Measurements from ENCODE around the gene BARX2.

The BARX2 gene

DNA sequence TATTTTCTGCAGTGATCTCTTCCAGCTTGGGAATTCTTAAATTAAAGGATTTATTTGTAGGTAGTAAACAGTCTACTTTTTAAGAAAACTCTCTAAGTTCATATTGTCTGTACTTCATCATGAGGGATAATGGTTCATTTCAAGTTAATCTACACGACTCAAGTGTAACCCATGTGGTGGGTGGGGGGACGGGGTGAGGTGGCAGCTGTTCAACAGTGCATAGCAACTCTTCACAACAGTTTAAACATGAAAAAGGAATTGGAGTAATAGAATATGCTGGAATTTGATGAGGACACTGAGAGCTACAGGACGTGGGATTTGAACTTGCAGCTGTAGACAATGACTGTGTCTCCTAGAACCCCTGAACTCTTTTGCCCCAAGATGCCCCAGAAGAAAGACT is 20.8 kb downstream of the BARX2 start:
- no peak overlapping the region for H3K4me3 ChIP-seq (ENCODE audit: low read length)
- TF ChIP-seq, protein P1, sequence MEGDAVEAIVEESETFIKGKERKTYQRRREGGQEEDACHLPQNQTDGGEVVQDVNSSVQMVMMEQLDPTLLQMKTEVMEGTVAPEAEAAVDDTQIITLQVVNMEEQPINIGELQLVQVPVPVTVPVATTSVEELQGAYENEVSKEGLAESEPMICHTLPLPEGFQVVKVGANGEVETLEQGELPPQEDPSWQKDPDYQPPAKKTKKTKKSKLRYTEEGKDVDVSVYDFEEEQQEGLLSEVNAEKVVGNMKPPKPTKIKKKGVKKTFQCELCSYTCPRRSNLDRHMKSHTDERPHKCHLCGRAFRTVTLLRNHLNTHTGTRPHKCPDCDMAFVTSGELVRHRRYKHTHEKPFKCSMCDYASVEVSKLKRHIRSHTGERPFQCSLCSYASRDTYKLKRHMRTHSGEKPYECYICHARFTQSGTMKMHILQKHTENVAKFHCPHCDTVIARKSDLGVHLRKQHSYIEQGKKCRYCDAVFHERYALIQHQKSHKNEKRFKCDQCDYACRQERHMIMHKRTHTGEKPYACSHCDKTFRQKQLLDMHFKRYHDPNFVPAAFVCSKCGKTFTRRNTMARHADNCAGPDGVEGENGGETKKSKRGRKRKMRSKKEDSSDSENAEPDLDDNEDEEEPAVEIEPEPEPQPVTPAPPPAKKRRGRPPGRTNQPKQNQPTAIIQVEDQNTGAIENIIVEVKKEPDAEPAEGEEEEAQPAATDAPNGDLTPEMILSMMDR (IDR thresholded peaks at IDR 0.05; ENCODE audit: insufficient read depth, low read depth, low read length, missing control alignments), result no peak
- DNase-seq (ENCODE audit: low read depth), result no peak

DNA sequence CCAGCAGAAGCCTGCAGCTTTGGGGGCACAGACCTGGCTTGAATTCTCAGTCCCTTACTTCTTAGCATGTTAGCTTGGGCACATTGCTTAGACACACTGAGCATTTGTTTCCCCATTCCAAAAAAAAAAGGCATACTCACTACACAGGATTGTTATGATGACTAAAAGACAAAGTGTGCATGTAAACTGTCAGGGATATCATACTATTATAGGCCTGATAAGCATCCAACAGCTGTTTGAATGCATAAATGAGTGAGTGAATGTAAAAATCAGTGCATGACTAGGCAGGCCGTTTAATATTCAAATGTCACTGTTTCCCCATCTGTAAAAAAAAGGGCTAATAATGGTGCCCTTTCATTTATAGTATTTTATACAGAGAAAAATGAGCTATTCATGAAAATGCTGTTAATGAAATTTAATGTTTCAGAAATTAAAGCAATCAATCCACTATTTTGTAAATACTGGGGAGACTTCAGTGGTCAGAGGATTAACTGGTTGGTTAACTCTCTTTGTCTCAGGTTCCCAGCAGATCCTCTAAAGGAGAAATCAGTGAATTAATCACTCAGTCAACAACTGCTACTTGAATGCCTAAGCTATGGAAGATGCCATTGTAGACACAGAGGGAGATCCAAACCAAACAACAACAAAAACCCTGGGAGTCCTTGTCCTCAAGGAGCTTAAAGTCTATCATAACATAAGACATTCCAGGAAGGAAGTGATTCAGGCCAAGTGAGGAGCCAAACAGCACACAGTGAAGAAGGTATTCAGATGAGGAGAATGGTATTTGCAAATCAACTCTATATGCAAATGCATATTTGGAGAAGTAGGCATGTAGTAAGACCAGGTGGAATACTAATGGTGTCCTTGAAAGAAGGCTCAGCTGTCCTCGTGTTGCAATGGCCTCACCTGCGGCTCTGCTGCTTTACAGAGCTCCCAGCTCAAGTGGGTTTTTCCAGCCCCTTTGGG is 26.8 kb downstream of the BARX2 start:
- TF ChIP-seq, protein P1 (IDR thresholded peaks at IDR 0.05; ENCODE audit: insufficient read depth, low read depth, low read length, missing control alignments), result no peak
- no peak overlapping the region for H3K4me3 ChIP-seq (ENCODE audit: low read length)
- peak; percentile 36 for DNase-seq (ENCODE audit: low read depth)

DNA sequence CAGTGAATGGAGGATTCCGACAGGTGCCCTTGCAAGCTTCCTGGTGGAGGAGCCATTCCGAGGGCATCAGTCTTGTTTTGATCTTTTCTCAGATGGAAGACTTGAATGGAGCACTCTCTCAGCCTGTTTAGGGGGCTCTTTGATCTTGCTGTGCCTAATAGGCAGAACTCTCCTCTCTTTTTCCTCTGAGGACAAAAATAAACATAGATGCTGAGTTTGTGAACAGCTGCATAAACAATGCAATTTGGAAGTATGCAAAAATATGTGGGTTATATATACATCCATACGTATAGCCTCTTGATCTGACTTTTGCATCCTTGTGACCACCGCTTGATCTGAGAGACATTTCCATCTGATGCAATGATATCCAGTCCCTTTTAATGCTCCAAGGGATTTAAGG is 29.1 kb downstream of the BARX2 start:
- no peak overlapping the region for H3K4me3 ChIP-seq (ENCODE audit: low read length)
- DNase-seq (ENCODE audit: low read depth), result no peak
- TF ChIP-seq, protein P1 (IDR thresholded peaks at IDR 0.05; ENCODE audit: insufficient read depth, low read depth, low read length, missing control alignments), result no peak

DNA sequence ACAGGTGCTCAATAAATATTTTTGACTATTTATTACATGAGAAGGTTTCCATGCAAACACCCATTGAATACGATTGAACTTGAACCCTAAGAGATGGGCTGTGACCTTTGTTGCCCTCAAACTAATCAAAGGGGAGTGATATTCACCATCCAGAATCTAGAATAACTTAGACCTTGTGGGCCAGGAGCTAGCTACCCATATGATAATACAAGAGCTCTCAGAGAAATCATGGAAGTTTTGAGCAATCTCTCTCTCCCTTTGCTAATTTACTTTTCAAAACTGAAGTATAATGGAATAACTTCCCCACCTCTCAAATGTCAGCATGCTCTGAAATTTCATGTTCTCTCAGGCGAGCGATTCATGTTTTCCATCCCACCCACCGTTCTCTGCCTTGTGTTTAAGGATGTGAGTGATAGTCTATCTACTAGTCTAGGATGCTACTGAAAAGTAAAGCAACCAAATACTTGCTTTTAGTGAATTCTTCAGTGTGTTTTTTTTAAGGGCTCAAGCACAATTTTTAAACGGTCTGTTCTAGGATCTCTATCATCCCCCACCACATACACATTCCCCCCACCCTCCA is 33.3 kb downstream of the BARX2 start:
- TF ChIP-seq, protein P1 (IDR thresholded peaks at IDR 0.05; ENCODE audit: insufficient read depth, low read depth, low read length, missing control alignments), result no peak
- no peak for DNase-seq (ENCODE audit: low read depth)
- H3K4me3 ChIP-seq (ENCODE audit: low read length), result no peak overlapping the region

DNA sequence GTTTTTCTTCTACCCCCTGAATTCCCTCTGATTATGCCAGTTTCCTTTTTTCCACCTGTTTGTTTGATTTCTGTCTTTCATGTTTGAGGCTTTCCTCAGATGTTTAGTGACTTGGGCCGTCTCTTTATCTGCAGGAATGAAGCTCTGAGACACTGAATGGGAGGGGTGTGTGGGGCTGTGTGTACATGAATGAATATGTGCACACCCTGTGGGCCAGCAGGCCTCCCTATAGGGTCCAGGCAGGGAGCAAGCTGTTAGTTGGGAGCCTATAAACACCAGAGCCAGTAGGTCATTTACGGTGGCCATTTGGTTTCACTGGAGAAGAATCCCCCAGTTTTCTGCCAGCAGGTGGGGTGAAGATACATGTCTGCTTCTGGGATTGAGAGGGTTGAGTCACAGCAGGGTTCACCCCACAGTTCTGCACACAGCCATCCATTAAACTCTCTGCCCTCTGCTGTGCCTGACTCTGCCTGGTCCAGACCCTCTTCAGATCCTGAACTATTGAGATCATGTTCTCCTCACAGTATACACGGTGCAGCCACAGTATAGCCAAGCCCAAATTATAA is 34.8 kb downstream of the BARX2 start:
- peak; percentile 46 for DNase-seq (ENCODE audit: low read depth)
- TF ChIP-seq, protein P1 (IDR thresholded peaks at IDR 0.05; ENCODE audit: insufficient read depth, low read depth, low read length, missing control alignments), result peak; percentile 12
- H3K4me3 ChIP-seq (ENCODE audit: low read length), result no peak overlapping the region

DNA sequence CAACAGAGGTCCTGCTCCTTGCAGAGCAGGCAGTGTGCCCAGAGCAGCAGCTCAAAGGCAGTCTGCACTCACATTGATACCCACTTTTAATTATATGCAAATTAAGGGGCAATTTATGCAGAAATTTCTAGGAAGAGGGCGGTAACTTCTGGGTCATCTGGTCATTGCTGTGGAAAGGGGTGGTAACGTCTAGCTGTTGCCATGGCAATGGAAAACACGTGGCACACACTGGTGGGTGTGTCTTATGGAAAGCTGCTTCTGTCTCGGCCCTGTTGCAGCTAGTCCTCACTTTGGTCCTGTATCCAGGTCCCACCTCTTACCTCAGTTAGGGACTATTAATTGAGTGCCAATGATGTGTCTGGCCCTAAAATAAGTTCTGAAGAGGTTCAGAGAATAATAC is 36.8 kb downstream of the BARX2 start:
- H3K4me3 ChIP-seq (ENCODE audit: low read length), result no peak overlapping the region
- TF ChIP-seq, protein P1 (IDR thresholded peaks at IDR 0.05; ENCODE audit: insufficient read depth, low read depth, low read length, missing control alignments), result no peak
- no peak for DNase-seq (ENCODE audit: low read depth)
